SK-N-SH (cell line): ENCODE measurements around the gene REXO5.

ENCODE experiments used
- CTCF ChIP-seq: fragments of 200-600 bp; sonication (generic); IDR thresholded peaks from 2 replicates; pipeline ENCODE4 v1.6.1; 2017; ENCODE audit warnings: antibody characterized with exemption, mild to moderate bottlenecking, moderate library complexity
- EZH2phosphoT487 ChIP-seq: fragments of 200-600 bp; sonication (generic); IDR thresholded peaks from 2 replicates; pipeline ENCODE4 v1.6.1; 2017; ENCODE audit warnings: low read depth, mixed run types, mild to moderate bottlenecking, antibody characterized with exemption, moderate library complexity, borderline replicate concordance
- FOXJ3 ChIP-seq: sonication (generic); formaldehyde crosslinking; IDR thresholded peaks from 2 replicates; pipeline ENCODE4 v1.5.1; 2020; ENCODE audit warnings: mild to moderate bottlenecking, missing genetic modification reagents
- MXI1 ChIP-seq: IDR thresholded peaks from 2 replicates; pipeline ENCODE4 v1.6.1; 2012; ENCODE audit warnings: mild to moderate bottlenecking, low read depth, low read length, improper control_type of control experiment
- SMC3 ChIP-seq: IDR thresholded peaks from 2 replicates; pipeline ENCODE4 v1.6.1; 2012; ENCODE audit warnings: low read depth, low read length, improper control_type of control experiment

GRCh38 chr16:20857281-20857680 is 51.0 kb downstream of the REXO5 start:
- no peak for TF ChIP-seq SMC3
- no peak for TF ChIP-seq CTCF
- no peak for TF ChIP-seq EZH2phosphoT487
- no peak for TF ChIP-seq FOXJ3
- no peak for TF ChIP-seq MXI1
